NCI-H1092 (cell line): Measurements from ENCODE around the gene ARPC2.

ENCODE experiments used
- DNase-seq: peaks from one replicate; lab custom pipeline; 2025; lab: John Stamatoyannopoulos, UW

Gene ARPC2

DNA sequence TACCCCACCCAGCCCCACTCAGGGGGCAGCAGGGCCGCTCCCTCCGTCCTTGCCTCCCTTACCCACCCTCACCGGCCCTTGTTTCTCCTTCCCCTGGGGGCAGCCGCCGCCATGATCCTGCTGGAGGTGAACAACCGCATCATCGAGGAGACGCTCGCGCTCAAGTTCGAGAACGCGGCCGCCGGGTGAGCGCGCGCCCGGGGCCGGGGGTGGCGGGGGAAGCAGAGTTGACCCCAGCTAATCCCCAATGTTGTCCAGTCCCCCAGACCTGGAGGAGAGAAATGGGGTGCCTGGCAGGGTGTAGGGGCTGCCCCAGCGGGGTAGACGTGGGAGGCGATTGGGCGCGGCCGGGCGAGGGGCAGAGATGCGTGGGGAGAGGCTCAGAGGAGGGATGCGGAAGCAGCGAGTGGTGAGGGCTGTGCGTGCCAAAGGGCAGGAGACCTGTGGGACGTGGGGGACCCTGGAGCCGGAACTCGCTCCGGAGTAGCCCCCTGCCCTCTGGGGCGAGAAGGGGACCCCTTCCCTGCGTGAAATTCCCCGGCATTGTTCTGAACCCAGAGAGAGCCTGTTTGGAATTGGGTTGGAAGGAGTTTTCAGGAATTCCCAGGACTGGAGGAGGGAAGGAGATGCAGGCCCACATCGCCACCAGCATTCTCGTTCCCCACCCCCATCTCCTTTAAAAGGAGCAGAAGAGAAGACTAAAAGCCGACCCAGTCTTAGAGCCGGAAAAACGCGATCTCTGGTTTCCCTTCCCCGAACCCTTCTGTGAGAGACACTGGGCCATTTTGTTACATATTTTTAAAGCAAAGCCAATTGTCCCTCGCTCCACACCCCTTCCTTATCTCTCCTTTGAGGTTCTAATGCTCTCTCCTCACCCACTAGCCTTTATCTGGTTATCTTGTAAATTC is 625 bp downstream of the ARPC2 start:
- no peak for DNase-seq

- DNase-seq, result no peak
Measured at GRCh38 chr2:218218268-218219185, 1.5 kb downstream of the ARPC2 start.

DNA sequence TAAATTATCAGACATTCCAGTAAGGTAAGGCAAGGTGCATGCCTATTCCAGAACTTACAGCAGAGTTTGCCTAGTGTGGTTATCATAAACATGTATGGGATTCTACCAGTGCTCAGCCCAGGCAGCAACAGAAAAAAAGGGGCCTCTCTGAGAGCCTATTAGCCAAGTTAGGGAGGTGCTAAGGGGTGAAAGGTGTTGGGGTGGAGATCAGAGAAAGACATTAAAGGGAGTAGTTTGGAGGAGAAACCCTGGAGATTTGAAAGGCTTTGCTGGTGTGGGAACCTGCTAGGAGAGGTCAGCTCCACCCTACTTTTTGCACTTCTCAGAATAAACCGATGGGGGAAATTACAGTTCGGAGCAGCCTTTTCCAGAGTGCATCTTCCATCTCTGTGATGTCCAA is 2.9 kb downstream of the ARPC2 start:
- DNase-seq, result no peak

DNA sequence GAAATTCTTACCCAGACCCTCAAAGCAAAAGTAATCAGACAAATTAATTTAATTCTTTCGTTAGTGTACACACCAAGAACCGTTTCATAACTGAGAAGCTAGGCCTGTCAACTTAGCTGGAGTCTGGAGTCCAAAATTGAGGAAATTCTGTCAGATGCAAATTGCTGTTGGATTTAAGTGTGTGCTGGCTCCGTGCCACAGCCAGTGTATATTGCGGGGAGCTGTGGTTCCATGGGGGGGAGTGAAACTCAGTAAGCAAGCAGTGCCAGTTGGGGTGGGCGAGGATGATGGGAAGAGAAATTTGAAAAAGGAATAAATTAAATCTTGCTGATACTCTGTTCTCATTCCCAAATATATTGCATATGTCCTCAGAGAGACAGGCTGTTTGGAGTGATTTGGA is 4.0 kb downstream of the ARPC2 start:
- DNase-seq, result no peak

DNA sequence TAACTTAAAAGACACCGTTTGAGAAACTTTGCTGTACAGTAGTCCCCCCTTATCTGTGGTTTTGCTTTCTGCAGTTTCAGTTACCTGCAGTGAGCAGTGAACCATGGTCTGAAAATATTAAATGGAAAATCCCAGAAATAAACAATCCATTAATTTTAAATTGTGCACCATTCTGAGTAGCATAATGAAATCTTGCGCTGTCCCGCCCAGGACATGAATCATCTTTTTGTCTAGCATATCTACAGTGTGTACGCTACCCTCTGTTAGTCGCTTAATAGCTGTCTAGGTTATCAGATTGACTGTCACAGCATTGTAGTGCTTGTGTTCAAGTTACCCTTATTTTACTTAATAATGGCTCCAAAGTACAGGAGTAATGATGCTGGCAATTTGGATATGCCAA is 6.1 kb downstream of the ARPC2 start:
- no peak for DNase-seq

DNA sequence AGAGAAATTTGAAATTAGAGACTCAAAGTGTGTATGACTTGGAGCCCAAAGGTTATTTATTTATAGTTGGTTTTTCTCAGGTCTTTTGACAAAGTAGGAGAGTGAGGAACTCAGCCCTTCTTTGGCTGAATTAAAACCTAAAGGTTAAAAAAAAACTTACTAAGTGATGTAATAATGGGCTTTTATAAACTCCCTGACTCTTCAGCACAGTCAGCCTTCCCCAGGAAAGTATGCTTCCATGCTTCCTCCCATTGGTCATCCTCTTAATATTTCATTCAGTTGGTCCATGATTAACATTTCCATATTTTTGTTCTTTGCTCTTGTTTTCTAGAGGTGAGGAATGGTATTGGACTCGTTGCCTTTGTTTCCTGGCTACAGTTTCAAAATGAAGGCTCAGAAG is 7.2 kb downstream of the ARPC2 start:
- DNase-seq, result no peak

DNA sequence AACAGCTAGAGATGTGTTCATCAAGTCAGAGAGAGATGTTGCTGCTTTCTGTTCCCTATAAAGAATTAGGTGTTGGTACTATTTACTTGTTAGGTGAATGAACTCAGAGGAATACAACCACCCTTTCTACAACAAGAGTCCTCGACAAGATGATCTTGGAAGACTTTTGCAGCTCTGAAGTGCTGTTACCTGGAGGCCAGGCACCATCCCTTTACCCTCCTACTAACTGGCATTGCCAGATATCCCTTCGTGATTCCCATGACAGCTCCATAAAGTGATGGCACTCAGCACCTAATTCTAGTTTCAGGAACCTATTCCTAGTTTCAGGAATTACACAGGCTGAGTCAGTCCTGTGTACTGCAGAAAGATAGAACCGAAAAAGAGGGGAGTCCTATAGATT is 9.9 kb downstream of the ARPC2 start:
- no peak for DNase-seq

DNA sequence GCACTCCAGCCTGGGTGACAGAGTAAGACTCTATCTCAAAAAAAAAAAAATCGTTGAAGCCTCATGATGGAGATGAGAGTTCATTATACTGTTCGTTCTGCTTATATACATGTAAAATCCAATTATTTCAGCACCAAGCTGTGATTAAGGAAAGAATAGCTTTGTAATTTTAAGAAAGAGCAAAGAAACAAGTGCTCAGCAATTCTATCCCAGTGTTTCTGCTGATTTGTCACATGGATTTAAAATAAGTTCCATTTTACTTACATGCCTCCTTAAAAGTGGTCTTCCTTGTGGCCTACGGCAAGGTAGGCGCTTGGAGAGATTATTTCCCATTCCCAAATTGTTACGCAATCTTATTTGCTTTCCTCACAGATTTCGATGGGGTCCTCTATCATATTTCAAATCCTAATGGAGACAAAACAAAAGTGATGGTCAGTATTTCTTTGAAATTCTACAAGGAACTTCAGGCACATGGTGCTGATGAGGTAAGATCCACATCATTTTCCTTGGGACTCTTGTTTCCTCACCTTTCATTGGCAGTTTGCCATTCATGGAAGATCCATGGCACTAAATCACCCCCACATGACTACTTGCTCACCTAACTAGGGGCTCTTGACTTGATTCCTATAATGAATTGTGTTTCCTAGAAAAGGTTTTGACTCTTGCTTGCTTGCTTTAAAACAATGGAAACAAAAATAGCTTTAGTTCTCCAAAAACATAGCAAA is 11.5 kb downstream of the ARPC2 start:
- no peak for DNase-seq

- no peak for DNase-seq
Measured at GRCh38 chr2:218229239-218229638, 12.2 kb downstream of the ARPC2 start.

GRCh38 chr2:218229851-218230250 is 12.9 kb downstream of the ARPC2 start:
- DNase-seq, result no peak

DNA sequence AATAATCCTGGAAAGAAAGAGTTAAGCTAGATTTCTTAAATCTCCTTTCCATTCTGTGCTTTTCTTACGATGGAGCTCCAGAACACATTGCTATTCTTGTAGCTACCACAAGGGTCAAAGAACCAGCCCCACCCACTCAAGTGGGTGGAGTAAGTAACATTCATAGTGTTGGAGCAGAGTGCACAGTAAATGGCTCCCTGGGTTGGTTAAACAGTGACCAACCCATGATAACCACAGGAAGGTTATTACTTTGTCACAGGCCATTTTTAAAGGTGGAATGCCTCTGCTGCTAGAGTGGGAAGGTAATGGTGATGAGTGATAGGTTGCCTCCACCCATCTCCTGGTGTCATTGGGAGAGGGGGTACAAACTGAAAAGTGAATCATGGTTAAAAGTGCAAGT is 13.9 kb downstream of the ARPC2 start:
- DNase-seq, result no peak

- no peak for DNase-seq
Measured at GRCh38 chr2:218233543-218233942, 16.6 kb downstream of the ARPC2 start.

DNA sequence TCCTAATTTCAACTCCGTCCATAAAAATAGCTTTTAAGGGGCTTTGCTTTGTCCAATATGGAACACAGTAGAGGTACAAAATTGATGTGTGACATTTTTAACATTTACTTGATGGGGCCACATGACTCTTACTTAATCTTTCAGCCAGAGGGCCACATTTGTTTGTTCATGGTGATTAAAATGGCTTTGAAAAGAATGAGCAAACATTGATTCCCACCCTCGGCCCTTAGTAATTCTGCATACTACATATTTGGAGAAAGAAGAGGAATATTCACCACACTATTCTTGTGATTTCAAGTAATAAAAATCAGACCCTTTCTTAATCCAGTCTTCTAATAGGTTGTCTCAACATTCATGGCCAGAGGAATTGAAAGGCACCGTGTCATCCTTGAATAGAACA is 17.5 kb downstream of the ARPC2 start:
- no peak for DNase-seq

GRCh38 chr2:218235017-218235416 is 18.0 kb downstream of the ARPC2 start:
- no peak for DNase-seq

GRCh38 chr2:218236829-218237228 is 19.8 kb downstream of the ARPC2 start:
- DNase-seq, result no peak

GRCh38 chr2:218238887-218239286 is 21.9 kb downstream of the ARPC2 start:
- DNase-seq, result no peak

GRCh38 chr2:218244204-218244603 is 27.2 kb downstream of the ARPC2 start:
- DNase-seq, result no peak

GRCh38 chr2:218244665-218245064 is 27.7 kb downstream of the ARPC2 start:
- DNase-seq, result no peak

- DNase-seq, result no peak
Measured at GRCh38 chr2:218245214-218245613, 28.2 kb downstream of the ARPC2 start.

DNA sequence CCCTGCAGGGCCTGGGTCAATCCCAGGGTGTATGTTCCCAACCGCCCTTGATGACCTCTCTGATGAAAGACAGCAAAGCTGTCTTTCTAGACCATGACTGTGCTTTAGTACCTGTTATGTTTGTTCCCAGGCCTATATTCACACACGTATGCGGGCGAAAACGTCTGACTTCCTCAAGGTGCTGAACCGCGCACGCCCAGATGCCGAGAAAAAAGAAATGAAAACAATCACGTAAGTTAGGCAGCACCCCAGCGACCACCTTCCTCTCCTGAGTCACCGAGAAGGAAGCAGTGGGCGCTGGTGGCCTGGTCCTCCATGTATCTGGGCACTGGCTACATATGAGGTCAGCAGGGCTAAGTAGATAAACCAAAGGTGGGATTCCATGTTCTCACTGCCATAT is 32.7 kb downstream of the ARPC2 start:
- DNase-seq, result no peak

DNA sequence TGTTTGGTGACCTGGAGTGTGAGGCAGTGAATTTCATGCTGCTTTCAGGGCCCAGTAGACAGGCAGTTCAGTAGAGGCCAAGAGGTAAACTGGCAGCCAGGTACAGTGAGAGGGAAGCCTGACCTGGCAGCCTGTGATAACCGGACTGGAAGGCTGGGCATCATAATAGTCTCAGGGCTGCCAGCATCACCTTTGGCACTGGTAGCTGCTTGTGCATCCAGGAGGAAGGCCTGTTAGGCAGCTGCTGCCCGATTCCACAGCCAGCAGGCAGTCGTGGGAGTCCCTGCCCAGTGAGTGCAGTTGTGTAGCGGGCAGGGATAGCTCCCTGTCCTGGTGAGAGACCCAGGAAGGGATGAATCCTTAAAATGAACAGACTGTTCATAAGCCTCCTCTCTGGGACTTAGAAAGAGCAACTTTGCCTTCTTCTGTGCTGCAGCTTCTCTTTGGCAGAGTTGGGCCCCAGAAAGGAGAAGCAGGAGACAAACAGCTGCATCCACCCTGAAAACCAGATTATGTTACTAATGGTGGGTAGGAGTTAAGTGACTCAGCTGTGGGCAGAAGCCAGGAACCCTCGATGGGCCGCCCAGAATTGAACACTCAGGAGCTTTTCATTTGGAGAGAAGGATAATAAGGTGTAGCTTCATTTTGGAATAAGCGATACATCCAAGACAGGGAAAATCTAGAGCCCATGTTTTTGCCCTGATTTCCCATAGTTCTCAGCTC is 35.7 kb downstream of the ARPC2 start:
- DNase-seq, result no peak

- no peak for DNase-seq
Measured at GRCh38 chr2:218253232-218253625, 36.2 kb downstream of the ARPC2 start.
